Trophoblast cell (in vitro differentiated cells and primary cell): ENCODE results near the gene SLC38A6.

ENCODE experiments used
- DNase-seq, 2 donors: peaks; one replicate each; pipeline ENCODE4 v3.0.0-alpha.2; 2016
- H2AFZ ChIP-seq: 2 replicates; pipeline ENCODE4 v1.6.1; 2013; ENCODE audit warnings: low read length, moderate library complexity, mild to moderate bottlenecking; ENCODE audit not compliant: insufficient read depth, poor library complexity
- H2AK5ac ChIP-seq: 2 replicates; pipeline ENCODE4 v1.6.1; 2013; ENCODE audit warnings: mild to moderate bottlenecking, low read length
- H2BK120ac ChIP-seq: 2 replicates; pipeline ENCODE4 v1.6.1; 2013; ENCODE audit warnings: low read length, mild to moderate bottlenecking, moderate library complexity; ENCODE audit not compliant: insufficient read depth, poor library complexity
- H2BK12ac ChIP-seq: 2 replicates; pipeline ENCODE4 v1.6.1; 2013; ENCODE audit warnings: mild to moderate bottlenecking, low read length, moderate library complexity
- H2BK5ac ChIP-seq: 2 replicates; pipeline ENCODE4 v1.6.1; 2013; ENCODE audit warnings: low read length, low read depth, moderate library complexity, mild to moderate bottlenecking; ENCODE audit not compliant: poor library complexity
- H3K14ac ChIP-seq: 2 replicates; pipeline ENCODE4 v1.6.1; 2013; ENCODE audit warnings: mild to moderate bottlenecking, low read length
- H3K18ac ChIP-seq: 2 replicates; pipeline ENCODE4 v1.6.1; 2013; ENCODE audit warnings: mild to moderate bottlenecking, low read length
- H3K23ac ChIP-seq: 2 replicates; pipeline ENCODE4 v1.6.1; 2013; ENCODE audit warnings: low read length
- H3K27ac ChIP-seq: 2 replicates; pipeline ENCODE4 v1.5.1; 2013; ENCODE audit warnings: low read depth, mild to moderate bottlenecking, inconsistent platforms, low read length, moderate library complexity
- H3K27me3 ChIP-seq: 2 replicates; pipeline ENCODE4 v1.6.1; 2013; ENCODE audit warnings: inconsistent platforms, mild to moderate bottlenecking, low read length, moderate library complexity; ENCODE audit not compliant: insufficient read depth
- H3K36me3 ChIP-seq, 2 experiments: 1 replicate in 1 of 2; 2 replicates in 1 of 2; pipeline ENCODE4 v1.6.1; 2013; ENCODE audit warnings: low read length in 2 of 2, mild to moderate bottlenecking in 2 of 2, moderate library complexity in 1 of 2; ENCODE audit not compliant: insufficient read depth in 2 of 2, control insufficient read depth in 1 of 2
- H3K4ac ChIP-seq: 2 replicates; pipeline ENCODE4 v1.6.1; 2013; ENCODE audit warnings: low read depth, mild to moderate bottlenecking, low read length, moderate library complexity
- H3K4me1 ChIP-seq, 2 experiments: 1 replicate in 1 of 2; 2 replicates in 1 of 2; pipeline ENCODE4 v1.6.1; 2013; ENCODE audit warnings: low read length in 2 of 2, mild to moderate bottlenecking in 2 of 2, moderate library complexity in 1 of 2; ENCODE audit not compliant: insufficient read depth in 2 of 2, control insufficient read depth in 1 of 2
- H3K4me2 ChIP-seq: 2 replicates; pipeline ENCODE4 v1.6.1; 2013; ENCODE audit warnings: inconsistent platforms, mild to moderate bottlenecking, low read length, moderate library complexity
- H3K4me3 ChIP-seq: 2 replicates; pipeline ENCODE4 v1.5.1; 2013; ENCODE audit warnings: mild to moderate bottlenecking, low read depth, low read length, inconsistent platforms
- H3K79me1 ChIP-seq: one replicate; pipeline ENCODE4 v1.6.1; 2013; ENCODE audit warnings: low read length
- H3K79me2 ChIP-seq: 2 replicates; pipeline ENCODE4 v1.6.1; 2013; ENCODE audit warnings: low read length, mild to moderate bottlenecking; ENCODE audit not compliant: control insufficient read depth, insufficient read depth, poor library complexity
- H3K9ac ChIP-seq: 2 replicates; pipeline ENCODE4 v1.6.1; 2013; ENCODE audit warnings: mild to moderate bottlenecking, low read length
- H3K9me3 ChIP-seq: 2 replicates; pipeline ENCODE4 v1.6.1; 2013; ENCODE audit warnings: low read depth, mild to moderate bottlenecking, control low read depth, inconsistent platforms, low read length; ENCODE audit not compliant: insufficient read depth
- H4K12ac ChIP-seq: 2 replicates; pipeline ENCODE4 v1.6.1; 2013; ENCODE audit warnings: low read depth, mild to moderate bottlenecking, low read length, moderate library complexity
- H4K8ac ChIP-seq: 2 replicates; pipeline ENCODE4 v1.6.1; 2013; ENCODE audit warnings: low read depth, mild to moderate bottlenecking, low read length, moderate library complexity
- H4K91ac ChIP-seq: one replicate; pipeline ENCODE4 v1.6.1; 2013; ENCODE audit warnings: low read depth, mild to moderate bottlenecking, low read length, moderate library complexity
- WGBS: extraction: QIAGEN DNeasy Blood & Tissue Kit; methylation state at CpG from one replicate; pipeline ENCODE4 v1.1.7; 2013; ENCODE audit warnings: missing lambda C conversion rate; ENCODE audit not compliant: insufficient read length, insufficient coverage; ENCODE audit errors: extremely low coverage; 5-methylcytosine and 5-hydroxymethylcytosine counted together

The SLC38A6 gene

DNA sequence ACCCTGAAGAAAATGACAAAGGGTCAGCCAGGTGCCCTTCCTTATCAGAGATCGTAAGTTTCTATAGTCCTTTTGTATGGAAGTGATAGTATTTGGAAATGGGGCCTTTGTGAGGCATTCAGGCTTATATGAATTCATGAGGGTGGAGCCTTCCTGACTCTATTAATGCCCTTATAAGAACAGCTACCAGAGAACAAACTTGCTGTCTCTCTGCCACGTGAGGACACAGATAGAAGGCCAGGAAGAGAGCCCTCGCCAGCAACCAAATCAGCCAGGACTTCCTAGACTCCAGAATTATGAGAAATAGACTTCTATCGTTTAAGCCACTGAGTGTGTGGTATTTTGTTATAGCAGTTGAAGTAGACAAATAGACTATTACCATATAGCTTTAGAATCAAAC is 36.8 kb upstream of the SLC38A6 start:
- no CpG with 5 or more reads among the region's 4 CpGs for WGBS
- Histone ChIP-seq H2BK120ac (no peak overlapping the region), H3K27ac (no peak overlapping the region), H3K23ac (no peak overlapping the region), H3K4me3 (no peak overlapping the region), H4K8ac (no peak overlapping the region), H3K9ac (no peak overlapping the region), H3K79me2 (no peaks in the 10 kb centered on the region), H2BK12ac (no peak overlapping the region), H4K12ac (no peak overlapping the region), H3K79me1 (no peaks in the 10 kb centered on the region), H3K14ac (no peak overlapping the region), H3K4me2 (no peak overlapping the region), H3K27me3 (no peaks in the 10 kb centered on the region), H3K4ac (no peak overlapping the region), H3K4me1 (no peaks in the 10 kb centered on the region), H3K36me3 (no peaks in the 10 kb centered on the region), H2AFZ (no peak overlapping the region), H2AK5ac (no peak overlapping the region), H4K91ac (no peak overlapping the region), H3K9me3 (no peaks in the 10 kb centered on the region), H3K18ac (no peak overlapping the region), H2BK5ac (no peak overlapping the region)
- no peak for DNase-seq

GRCh38 chr14:60945984-60946383 is 35.1 kb upstream of the SLC38A6 start:
- Histone ChIP-seq H2BK120ac (no peak overlapping the region), H3K9me3 (no peaks in the 10 kb centered on the region), H3K23ac (no peak overlapping the region), H3K36me3 (no peaks in the 10 kb centered on the region), H3K4ac (no peak overlapping the region), H3K9ac (no peak overlapping the region), H3K79me2 (no peaks in the 10 kb centered on the region), H3K27ac (no peak overlapping the region), H4K91ac (no peak overlapping the region), H3K4me1 (no peaks in the 10 kb centered on the region), H2BK12ac (no peak overlapping the region), H2BK5ac (no peak overlapping the region), H3K14ac (no peak overlapping the region), H3K18ac (no peak overlapping the region), H3K79me1 (no peaks in the 10 kb centered on the region), H4K8ac (no peak overlapping the region), H3K4me2 (no peak overlapping the region), H2AK5ac (no peak overlapping the region), H3K4me3 (no peak overlapping the region), H3K27me3 (no peaks in the 10 kb centered on the region), H2AFZ (no peak overlapping the region), H4K12ac (no peak overlapping the region)
- DNase-seq = no peak
- 100% methylated on average over 1 of the region's 1 CpG for WGBS

GRCh38 chr14:60946773-60947172 is 34.3 kb upstream of the SLC38A6 start:
- Histone ChIP-seq H3K79me2 (no peaks in the 10 kb centered on the region), H3K9me3 (no peaks in the 10 kb centered on the region), H3K4me3 (no peak overlapping the region), H2AK5ac (no peak overlapping the region), H3K4me1 (no peaks in the 10 kb centered on the region), H3K9ac (no peak overlapping the region), H4K91ac (no peak overlapping the region), H4K12ac (no peak overlapping the region), H3K14ac (no peak overlapping the region), H3K4me2 (no peak overlapping the region), H2AFZ (no peak overlapping the region), H4K8ac (no peak overlapping the region), H3K36me3 (no peaks in the 10 kb centered on the region), H2BK12ac (no peak overlapping the region), H3K27ac (no peak overlapping the region), H3K23ac (no peak overlapping the region), H3K79me1 (no peaks in the 10 kb centered on the region), H2BK120ac (no peak overlapping the region), H3K4ac (no peak overlapping the region), H3K18ac (no peak overlapping the region), H3K27me3 (no peaks in the 10 kb centered on the region), H2BK5ac (no peak overlapping the region)
- no CpG with 5 or more reads among the region's 3 CpGs for WGBS
- DNase-seq = no peak

DNA sequence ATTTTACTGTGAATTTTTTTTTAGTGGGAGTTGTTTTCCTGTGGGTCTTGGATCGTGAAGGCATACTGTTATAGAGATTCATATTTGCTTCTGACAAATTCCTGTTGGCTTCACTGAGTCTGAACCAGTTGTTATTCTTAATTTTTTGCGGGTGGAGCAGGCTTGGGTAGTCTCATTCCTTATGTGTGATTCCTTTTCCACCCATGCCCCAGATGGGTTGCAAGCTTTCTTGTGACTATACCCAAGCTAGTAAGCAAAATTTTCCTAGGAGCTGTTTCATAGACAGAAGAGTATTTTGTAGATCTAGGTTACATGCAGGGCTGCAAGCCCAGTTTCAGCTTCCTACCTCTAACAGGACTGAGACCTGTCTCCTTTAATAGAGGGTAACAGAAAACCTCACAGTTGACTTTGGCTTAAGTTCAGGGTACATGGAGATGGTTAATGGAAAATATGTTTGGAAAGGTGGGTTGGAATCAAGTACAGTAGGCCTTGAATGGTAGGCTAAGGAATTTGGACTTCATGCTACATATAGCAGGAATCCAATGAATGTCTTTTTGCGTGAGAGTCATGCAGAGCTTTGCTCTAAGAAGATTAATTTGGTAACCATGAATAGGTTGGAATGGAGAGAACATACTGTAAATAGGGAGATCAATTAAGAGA is 29.1 kb upstream of the SLC38A6 start:
- Histone ChIP-seq H2AK5ac (no peak overlapping the region), H3K9ac (no peak overlapping the region), H4K12ac (no peak overlapping the region), H2BK12ac (no peak overlapping the region), H4K8ac (no peak overlapping the region), H3K14ac (no peak overlapping the region), H3K9me3 (no peaks in the 10 kb centered on the region), H2BK120ac (no peak overlapping the region), H3K4me2 (no peak overlapping the region), H3K23ac (no peak overlapping the region), H3K79me2 (no peaks in the 10 kb centered on the region), H3K18ac (no peak overlapping the region), H3K36me3 (peaks cover 0 to 3% of the 10 kb centered on the region in 2 experiments), H3K4me3 (no peak overlapping the region), H2AFZ (no peak overlapping the region), H3K27me3 (no peaks in the 10 kb centered on the region), H4K91ac (no peak overlapping the region), H3K79me1 (no peaks in the 10 kb centered on the region), H3K4ac (no peak overlapping the region), H3K4me1 (no peaks in the 10 kb centered on the region), H3K27ac (no peak overlapping the region), H2BK5ac (no peak overlapping the region)
- DNase-seq = no peak
- WGBS = no CpG with 5 or more reads among the region's 3 CpGs
